Uterus (tissue), 4 donors: ENCODE measurements around the gene FREM1. TPM values are rescaled to one million over a fixed set of nuclear protein-coding genes. Genes with fewer than 3 reads are reported as not detected.

Experiments used
- DNase-seq, 2 donors: peaks; one replicate each; pipeline ENCODE4 v3.0.0-alpha.2; 2019 to 2020
- H3K27ac ChIP-seq, 2 donors: fragments of 200-600 bp; sonication (generic); 1 replicate in 1 of 2; 2 replicates in 1 of 2; pipeline ENCODE4 v1.5.1; 2016 to 2018
- H3K27me3 ChIP-seq, 2 donors: fragments of 200-600 bp; sonication (generic); one replicate each; pipeline ENCODE4 v1.5.1; 2018 to 2019; ENCODE audit warnings: control low read depth in 1 of 2
- H3K36me3 ChIP-seq, 2 donors: fragments of 200-600 bp; sonication (generic); one replicate each; pipeline ENCODE4 v1.5.1; 2019; ENCODE audit warnings: control low read depth in 1 of 2
- H3K4me1 ChIP-seq, 2 donors: fragments of 200-600 bp; sonication (generic); one replicate each; pipeline ENCODE4 v1.5.1; 2018 to 2019; ENCODE audit warnings: control low read depth in 1 of 2
- H3K4me3 ChIP-seq, 2 donors: fragments of 200-600 bp; sonication (generic); 1 replicate in 1 of 2; 2 replicates in 1 of 2; pipeline ENCODE4 v1.5.1; 2018 to 2019; ENCODE audit warnings: mild to moderate bottlenecking in 1 of 2
- H3K9me3 ChIP-seq, 2 donors: fragments of 200-600 bp; sonication (generic); one replicate each; pipeline ENCODE4 v1.5.1; 2019; ENCODE audit warnings: control low read depth in 1 of 2
- CTCF ChIP-seq, 4 experiments: fragments of 200-600 bp in 2 of 4; fragments of 450-650 bp in 2 of 4; sonication (generic) in 2 of 4; IDR thresholded peaks; one replicate each; pipeline ENCODE4 v1.5.1; 2016 to 2019; ENCODE audit warnings: antibody characterized with exemption in 4 of 4, mild to moderate bottlenecking in 2 of 4, moderate library complexity in 1 of 4
- POLR2A ChIP-seq, 2 donors: fragments of 450-650 bp; IDR thresholded peaks; one replicate each; pipeline ENCODE4 v1.6.1; 2016; ENCODE audit warnings: antibody characterized with exemption in 2 of 2, mild to moderate bottlenecking in 1 of 2, moderate library complexity in 1 of 2
- intact Hi-C: fragments of 100-400 bp; cut with DNase I; formaldehyde crosslinking; loops from one replicate; pipeline ENCODE4 v1.15.1; 2023; ENCODE audit warnings: low total_unique reads
- total RNA-seq, 4 donors: library from RNA; depleted of rRNA in 3 of 4; stranded (reverse); fragments of >200 nt in 3 of 4; gene quantifications; one replicate each; pipeline versions ENCODE4 v1.1.0 to v1.2.4, GENCODE V29; 2014 to 2023
- donor health status: DM: yes; HTN: yes; CAD: no.

The FREM1 gene
- total RNA-seq, 4 donors from 2014 or later = 7.6 to 92.6 (median 18.4) TPM

- Histone ChIP-seq H3K27ac (no peak overlapping the region), H3K9me3 (no peaks in the 10 kb centered on the region), H3K4me3 (no peak overlapping the region), H3K4me1 (no peaks in the 10 kb centered on the region), H3K36me3 (no peaks in the 10 kb centered on the region), H3K27me3 (no peaks in the 10 kb centered on the region)
- intact Hi-C loops = no loop called here
- peak in 1 of 4 experiments; percentile 29 for TF ChIP-seq CTCF (IDR thresholded peaks at IDR 0.05)
- TF ChIP-seq POLR2A (IDR thresholded peaks at IDR 0.05) = no peak
- DNase-seq = no peak
Measured at GRCh38 chr9:14769230-14769571, 141.0 kb downstream of the FREM1 start.

- no peaks in the 10 kb centered on the region for H3K36me3 ChIP-seq
- intact Hi-C loops = no loop called here
- H3K9me3 ChIP-seq = no peaks in the 10 kb centered on the region
- H3K27me3 ChIP-seq = no peaks in the 10 kb centered on the region
- TF ChIP-seq CTCF (IDR thresholded peaks at IDR 0.05) = peak; percentile 66 to 74 (median 72)
- TF ChIP-seq POLR2A (IDR thresholded peaks at IDR 0.05) = no peak
- H3K27ac ChIP-seq = peak overlapping the region; percentile 14 to 41
- no peaks in the 10 kb centered on the region for H3K4me1 ChIP-seq
- DNase-seq = peak; percentile 25 to 31
- H3K4me3 ChIP-seq = no peak overlapping the region
Measured at GRCh38 chr9:14768405-14769229, 141.6 kb downstream of the FREM1 start.

- no peaks in the 10 kb centered on the region for H3K36me3 ChIP-seq
- no peak overlapping the region for H3K4me3 ChIP-seq
- no peak overlapping the region for H3K27ac ChIP-seq
- no peaks in the 10 kb centered on the region for H3K27me3 ChIP-seq
- intact Hi-C loops = no loop called here
- no peak for DNase-seq
- TF ChIP-seq POLR2A (IDR thresholded peaks at IDR 0.05) (no peak), CTCF (IDR thresholded peaks at IDR 0.05) (no peak)
- no peaks in the 10 kb centered on the region for H3K4me1 ChIP-seq
- H3K9me3 ChIP-seq = no peaks in the 10 kb centered on the region
Measured at GRCh38 chr9:14766299-14766698, 143.9 kb downstream of the FREM1 start.

- Histone ChIP-seq H3K9me3 (no peaks in the 10 kb centered on the region), H3K27me3 (no peaks in the 10 kb centered on the region), H3K36me3 (no peaks in the 10 kb centered on the region), H3K4me1 (no peaks in the 10 kb centered on the region), H3K4me3 (no peak overlapping the region), H3K27ac (no peak overlapping the region)
- no peak for DNase-seq
- intact Hi-C loops = no loop called here
- TF ChIP-seq CTCF (IDR thresholded peaks at IDR 0.05) = no peak
- TF ChIP-seq POLR2A (IDR thresholded peaks at IDR 0.05) = no peak
Measured at GRCh38 chr9:14761584-14761983, 148.6 kb downstream of the FREM1 start.

GRCh38 chr9:14760060-14760459 is 150.2 kb downstream of the FREM1 start:
- Histone ChIP-seq H3K36me3 (no peaks in the 10 kb centered on the region), H3K27me3 (no peaks in the 10 kb centered on the region), H3K9me3 (no peaks in the 10 kb centered on the region), H3K4me3 (no peak overlapping the region), H3K4me1 (no peaks in the 10 kb centered on the region), H3K27ac (no peak overlapping the region)
- no peak for DNase-seq
- intact Hi-C loops = no loop called here
- no peak for TF ChIP-seq CTCF (IDR thresholded peaks at IDR 0.05)
